Left forelimb (tissue), 1 donor: ENCODE data around the gene SLC49A4.

Source experiments
- DNase-seq: peaks from one replicate; pipeline ENCODE4 v3.0.0-alpha.2; 2018; ENCODE audit warnings: low spot score

SLC49A4 gene

GRCh38 chr3:122786066-122786465 is 8.8 kb upstream of the SLC49A4 start:
- DNase-seq, result no peak

GRCh38 chr3:122787872-122788271 is 7.0 kb upstream of the SLC49A4 start:
- no peak for DNase-seq

DNA sequence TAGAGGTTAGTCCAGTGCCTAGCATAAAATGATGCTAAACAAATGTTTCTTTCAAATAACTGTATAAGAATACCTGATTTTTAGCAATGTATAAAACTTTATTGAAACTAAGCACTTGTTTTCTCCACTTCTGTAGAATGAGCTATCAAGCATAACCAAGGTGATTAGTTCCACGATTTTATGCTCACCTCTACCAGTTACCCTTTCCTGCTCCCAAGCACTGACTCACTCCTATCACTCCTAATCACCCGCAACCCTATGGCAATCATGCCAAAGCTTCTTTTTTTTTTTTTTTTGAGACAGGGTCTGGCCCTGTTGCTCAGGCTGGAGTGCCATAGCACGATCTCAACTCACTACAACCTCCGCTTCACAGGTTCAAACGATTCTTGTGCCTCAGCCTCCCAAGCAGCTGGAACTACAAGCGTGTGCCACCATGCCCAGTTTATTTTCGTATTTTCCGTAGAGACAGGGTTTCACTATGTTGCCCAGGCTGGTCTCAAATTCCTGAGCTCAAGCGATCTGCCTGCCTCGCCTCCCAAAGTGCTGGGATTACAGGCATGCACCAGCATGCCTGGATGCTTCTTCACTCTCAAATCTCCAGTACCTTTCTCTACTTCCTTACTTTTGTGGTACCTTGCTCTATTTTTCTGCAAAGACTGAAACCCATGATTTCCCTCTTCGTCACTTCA is 5.1 kb upstream of the SLC49A4 start:
- no peak for DNase-seq

DNA sequence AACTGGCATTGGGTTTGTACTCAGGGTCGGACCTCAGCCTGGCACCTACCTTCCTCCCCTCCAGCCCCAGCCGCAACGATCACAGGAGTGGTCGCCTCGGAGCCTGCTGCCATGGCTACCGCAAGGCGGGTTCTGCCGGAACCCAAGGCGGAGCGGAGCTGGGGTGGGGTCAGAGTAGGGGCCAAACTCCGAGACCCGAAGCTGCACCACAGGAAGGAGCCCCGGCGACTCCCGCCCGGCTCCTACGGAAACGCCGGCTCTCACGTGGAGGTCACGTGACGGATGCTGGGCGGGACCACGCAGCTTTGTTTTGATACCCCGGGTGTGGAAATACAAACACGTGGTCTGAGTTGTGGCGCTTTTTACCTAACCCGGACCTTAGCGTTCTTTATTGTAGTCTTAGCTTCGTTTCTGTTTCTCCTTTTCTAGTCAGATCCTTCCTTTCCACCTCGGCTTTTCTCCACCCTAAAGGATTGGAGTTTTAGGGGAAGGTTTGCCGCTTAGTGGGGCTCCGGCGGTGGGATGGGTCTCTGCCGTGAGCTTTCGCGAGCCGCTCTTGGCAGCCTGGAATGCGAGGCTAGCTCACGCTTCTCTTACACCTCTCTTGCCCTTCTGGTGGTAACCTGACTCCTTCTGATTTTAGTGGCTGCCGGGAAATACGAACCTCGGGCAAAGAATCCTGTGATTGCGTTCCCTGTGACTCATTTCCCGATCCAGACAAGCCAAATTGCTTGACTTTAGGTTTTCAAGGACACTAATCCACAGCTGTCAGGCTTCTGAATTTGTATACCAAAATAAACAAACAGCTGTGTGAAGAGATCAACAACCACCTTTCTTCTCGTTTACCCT is 1.1 kb upstream of the SLC49A4 start, which contains the start of gene HSPBAP1:
Gene HSPBAP1 (minus strand): TSS at position 264 of the 849 bp plus-strand sequence. CDS start 151 bp downstream, at position 113.
- peak; percentile 93 for DNase-seq

- no peak for DNase-seq
Measured at GRCh38 chr3:122794483-122794778, 438 bp upstream of the SLC49A4 start.

GRCh38 chr3:122795674-122796195 is 866 bp downstream of the SLC49A4 start:
- no peak for DNase-seq

GRCh38 chr3:122797291-122797690 is 2.4 kb downstream of the SLC49A4 start:
- no peak for DNase-seq

DNA sequence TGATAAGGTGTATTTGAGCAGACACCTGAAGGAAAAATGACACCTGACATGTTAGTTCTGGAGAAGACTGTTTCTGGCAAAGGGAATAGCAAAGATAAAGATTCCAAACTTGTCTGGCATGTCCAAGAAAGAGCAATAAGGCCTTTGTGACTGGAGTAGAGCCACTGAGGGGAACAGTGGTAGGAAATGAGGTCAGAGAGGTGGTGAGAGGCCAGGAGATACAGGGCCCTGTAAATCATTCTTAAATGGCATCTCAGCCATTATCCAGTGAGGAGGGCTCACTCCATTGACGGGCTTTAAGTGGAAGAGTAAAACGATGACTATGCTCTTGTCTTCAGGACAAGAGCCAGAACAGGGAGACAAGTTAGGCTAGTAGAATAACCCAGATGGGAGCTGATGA is 4.5 kb downstream of the SLC49A4 start:
- DNase-seq, result no peak

- DNase-seq, result no peak
Measured at GRCh38 chr3:122800031-122800430, 5.2 kb downstream of the SLC49A4 start.

- DNase-seq, result no peak
Measured at GRCh38 chr3:122800706-122801237, 5.9 kb downstream of the SLC49A4 start.

GRCh38 chr3:122802323-122802722 is 7.5 kb downstream of the SLC49A4 start:
- no peak for DNase-seq

GRCh38 chr3:122803977-122804376 is 9.1 kb downstream of the SLC49A4 start:
- DNase-seq, result no peak

DNA sequence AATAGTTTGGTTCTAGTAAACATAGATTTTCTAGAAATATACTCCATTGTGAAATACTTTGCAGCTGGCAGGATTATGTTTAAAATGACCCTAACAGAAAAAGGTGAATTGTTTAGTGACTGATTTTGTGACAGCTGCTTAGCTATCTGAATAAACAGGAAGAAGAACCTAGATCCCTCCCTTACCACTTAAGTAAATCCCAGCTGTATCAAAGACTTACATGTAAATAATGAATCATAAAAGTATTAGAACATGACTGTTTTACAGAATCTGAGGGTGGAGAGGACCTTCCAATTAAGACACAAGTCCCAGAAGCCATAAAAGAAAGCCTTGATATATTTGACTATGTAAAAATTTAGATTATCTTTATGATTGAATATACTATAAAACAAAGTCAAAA is 15.9 kb downstream of the SLC49A4 start:
- DNase-seq, result no peak

GRCh38 chr3:122816587-122816986 is 21.7 kb downstream of the SLC49A4 start:
- DNase-seq, result no peak

- no peak for DNase-seq
Measured at GRCh38 chr3:122824465-122825381, 29.9 kb downstream of the SLC49A4 start.

- DNase-seq, result no peak
Measured at GRCh38 chr3:122825460-122825859, 30.6 kb downstream of the SLC49A4 start.

- no peak for DNase-seq
Measured at GRCh38 chr3:122826278-122826677, 31.4 kb downstream of the SLC49A4 start.

DNA sequence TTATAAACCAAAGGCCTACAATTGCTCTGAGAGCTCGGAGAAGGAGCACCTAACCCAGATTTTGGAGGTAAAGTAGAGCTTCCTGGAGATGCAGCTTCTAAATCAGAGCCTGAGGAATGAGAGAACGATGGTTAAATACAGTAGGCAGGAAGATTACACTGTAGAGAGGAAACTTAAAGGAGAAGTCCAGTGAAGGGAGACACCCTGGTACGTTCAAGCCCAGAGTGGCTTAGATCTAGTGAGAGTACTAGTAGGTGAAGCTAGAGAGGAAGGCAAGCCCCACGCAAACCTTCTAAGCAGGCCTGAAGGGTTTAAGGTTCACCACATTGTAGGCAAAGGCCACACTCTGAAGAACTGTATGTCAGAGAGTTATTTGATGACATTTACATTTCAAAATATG is 33.4 kb downstream of the SLC49A4 start:
- no peak for DNase-seq

DNA sequence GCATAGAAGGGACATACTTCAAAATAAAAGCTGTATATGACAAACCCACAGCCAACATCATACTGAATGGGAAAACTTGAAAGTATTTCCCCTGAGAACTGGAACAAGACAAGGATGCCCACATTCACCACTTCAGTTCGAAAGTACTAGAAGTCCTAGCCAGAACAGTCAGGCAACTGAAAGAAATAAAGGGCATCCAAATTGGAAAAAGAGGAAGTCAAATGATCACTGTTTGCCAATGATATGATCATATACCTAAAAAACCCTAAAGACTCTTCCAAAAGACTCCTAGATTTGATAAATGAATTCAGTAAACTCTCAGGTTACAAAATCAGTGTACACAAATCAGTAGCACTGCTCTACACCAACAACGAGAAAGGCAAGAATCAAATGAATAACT is 40.7 kb downstream of the SLC49A4 start:
- DNase-seq, result no peak

DNA sequence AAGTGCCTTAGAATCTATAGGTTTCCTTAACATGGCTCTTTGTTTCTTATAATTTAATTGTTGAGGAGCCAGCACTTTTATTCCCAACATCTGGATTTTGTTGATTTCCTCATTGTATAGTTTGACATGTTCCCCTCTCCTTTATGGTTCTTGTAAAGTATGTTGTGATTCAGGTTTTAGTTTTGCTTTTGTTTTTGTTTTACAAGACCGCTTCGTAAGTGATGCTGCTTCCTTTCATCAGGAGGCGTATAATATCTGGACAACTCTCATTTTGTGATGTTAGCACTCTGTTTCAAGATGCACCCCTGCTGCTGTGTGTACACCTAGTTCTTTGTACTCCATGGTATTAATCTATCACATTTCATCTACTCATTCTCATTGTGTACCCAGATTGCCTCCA is 48.7 kb downstream of the SLC49A4 start:
- DNase-seq, result no peak

DNA sequence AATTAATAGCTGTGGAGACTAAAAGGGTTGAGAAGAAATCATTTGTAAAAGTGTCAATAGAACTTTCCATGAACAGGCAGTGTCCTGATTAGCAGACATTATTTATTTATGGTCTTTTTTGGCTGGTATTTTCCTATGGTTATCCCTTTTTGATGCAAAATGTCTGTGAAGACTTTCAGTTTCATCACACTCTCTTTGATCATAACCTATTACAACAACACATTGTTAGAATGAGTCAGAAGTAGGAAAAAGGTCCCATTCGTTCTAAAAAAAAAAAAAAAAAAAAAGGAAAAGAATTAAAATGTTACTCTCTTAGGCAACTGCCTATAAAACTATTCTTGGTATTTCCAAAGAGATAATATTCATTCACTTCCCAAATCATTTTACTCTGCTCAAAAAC is 62.1 kb downstream of the SLC49A4 start:
- DNase-seq, result no peak

- DNase-seq, result no peak
Measured at GRCh38 chr3:122858373-122858772, 63.5 kb downstream of the SLC49A4 start.
